GM19099 (cell line): ENCODE data around the gene IFIT1.

Source experiments
- POLR2A ChIP-seq: IDR thresholded peaks from 3 replicates; pipeline ENCODE4 v1.6.1; 2011; ENCODE audit warnings: low read depth; ENCODE audit not compliant: insufficient read length; ENCODE audit errors: extremely low read depth

IFIT1 gene

GRCh38 chr10:89382757-89383156, 9.7 kb upstream of the IFIT1 start:
- no peak for TF ChIP-seq POLR2A

GRCh38 chr10:89384474-89385340, 7.7 kb upstream of the IFIT1 start:
- TF ChIP-seq POLR2A: no peak

- TF ChIP-seq POLR2A: no peak
Observed at GRCh38 chr10:89388806-89389205, 3.6 kb upstream of the IFIT1 start.

GRCh38 chr10:89389254-89389653, 3.2 kb upstream of the IFIT1 start:
- TF ChIP-seq POLR2A: no peak

GRCh38 chr10:89390476-89391225, 1.8 kb upstream of the IFIT1 start:
- TF ChIP-seq POLR2A: no peak

GRCh38 chr10:89392974-89393373, 551 bp downstream of the IFIT1 start:
- TF ChIP-seq POLR2A: no peak

GRCh38 chr10:89393898-89394297, 1.5 kb downstream of the IFIT1 start:
- no peak for TF ChIP-seq POLR2A

GRCh38 chr10:89395141-89395540, 2.7 kb downstream of the IFIT1 start:
- TF ChIP-seq POLR2A: no peak

- TF ChIP-seq POLR2A: no peak
Observed at GRCh38 chr10:89398003-89398749, 5.8 kb downstream of the IFIT1 start.

- no peak for TF ChIP-seq POLR2A
Observed at GRCh38 chr10:89399956-89400355, 7.5 kb downstream of the IFIT1 start.

GRCh38 chr10:89403043-89403442, 10.6 kb downstream of the IFIT1 start:
- no peak for TF ChIP-seq POLR2A

GRCh38 chr10:89404104-89405047, 12.0 kb downstream of the IFIT1 start:
- no peak for TF ChIP-seq POLR2A

- no peak for TF ChIP-seq POLR2A
Observed at GRCh38 chr10:89413398-89413912, 21.0 kb downstream of the IFIT1 start.
